Right atrium auricular region (tissue), 2 donors: Measurements from ENCODE around the gene ODAD3. TPM values are rescaled to one million over a fixed set of nuclear protein-coding genes. Genes with fewer than 3 reads are reported as not detected.
"Not testable (repeated sequence)": the region's sequence is repeated elsewhere in the genome, so short reads cannot be mapped to it uniquely, and the experiment has no call there.

Experiments used
- DNase-seq: peaks from one replicate; pipeline ENCODE4 v3.0.0-alpha.2; 2019; ENCODE audit warnings: low spot score
- H3K27ac ChIP-seq, 2 donors: fragments of 200-600 bp; sonication (generic); 1 replicate in 1 of 2; 2 replicates in 1 of 2; pipeline ENCODE4 v1.5.1; 2016 to 2019
- H3K27me3 ChIP-seq, 2 donors: fragments of 200-600 bp; sonication (generic); one replicate each; pipeline versions ENCODE4 v1.5.1 to v1.6.0; 2017 to 2019
- H3K36me3 ChIP-seq: fragments of 200-600 bp; sonication (generic); one replicate; pipeline ENCODE4 v1.5.1; 2016
- H3K4me1 ChIP-seq, 2 donors: fragments of 200-600 bp; sonication (generic); one replicate each; pipeline versions ENCODE4 v1.5.1 to v1.6.0; 2017 to 2019
- H3K4me3 ChIP-seq, 2 donors: fragments of 200-600 bp; sonication (generic); 1 replicate in 1 of 2; 2 replicates in 1 of 2; pipeline ENCODE4 v1.5.1; 2017 to 2019; ENCODE audit warnings: mild to moderate bottlenecking in 1 of 2, moderate library complexity in 1 of 2
- H3K9me3 ChIP-seq, 2 donors: fragments of 200-600 bp; sonication (generic); one replicate each; pipeline ENCODE4 v1.5.1; 2019
- CTCF ChIP-seq, 2 donors: fragments of 200-600 bp; sonication (generic); IDR thresholded peaks; one replicate each; pipeline ENCODE4 v1.5.1; 2019; ENCODE audit warnings: antibody characterized with exemption in 2 of 2
- total RNA-seq, 2 donors: library from RNA; depleted of rRNA; stranded (reverse); fragments of >200 nt; gene quantifications; one replicate each; pipeline ENCODE4 v1.1.0, GENCODE V29; 2016

ODAD3 gene
- total RNA-seq, 2 donors from 2014 or later: 0.22 to 0.59 TPM

- Histone ChIP-seq H3K27me3 (no peaks in the 10 kb centered on the region), H3K27ac (no peak overlapping the region), H3K36me3 (no peaks in the 10 kb centered on the region), H3K9me3 (no peaks in the 10 kb centered on the region), H3K4me1 (peaks cover 0 to 2% of the 10 kb centered on the region in 2 donors), H3K4me3 (no peak overlapping the region)
- TF ChIP-seq CTCF (IDR thresholded peaks at IDR 0.05): no peak
- no peak for DNase-seq
Observed at GRCh38 chr19:11457115-11457514, 22.2 kb upstream of the ODAD3 start.

- H3K9me3 ChIP-seq: no peaks in the 10 kb centered on the region
- TF ChIP-seq CTCF (IDR thresholded peaks at IDR 0.05): no peak
- no peak for DNase-seq
- H3K27me3 ChIP-seq: no peaks in the 10 kb centered on the region
- no peaks in the 10 kb centered on the region for H3K36me3 ChIP-seq
- H3K4me3 ChIP-seq: no peak overlapping the region
- peaks cover 0 to 6% of the 10 kb centered on the region in 2 donors for H3K4me1 ChIP-seq
- H3K27ac ChIP-seq: no peak overlapping the region
Observed at GRCh38 chr19:11456659-11457058, 21.7 kb upstream of the ODAD3 start.

GRCh38 chr19:11455233-11455554, 20.3 kb upstream of the ODAD3 start:
- not testable (repeated sequence) for H3K36me3 ChIP-seq, H3K4me1 ChIP-seq, DNase-seq, H3K4me3 ChIP-seq, H3K27ac ChIP-seq, H3K27me3 ChIP-seq, H3K9me3 ChIP-seq

- no peaks in the 10 kb centered on the region for H3K27me3 ChIP-seq
- H3K27ac ChIP-seq: no peak overlapping the region
- TF ChIP-seq CTCF (IDR thresholded peaks at IDR 0.05): no peak
- no peaks in the 10 kb centered on the region for H3K9me3 ChIP-seq
- H3K36me3 ChIP-seq: peaks cover 6% of the 10 kb centered on the region
- peaks cover 0 to 8% of the 10 kb centered on the region in 2 donors for H3K4me1 ChIP-seq
- H3K4me3 ChIP-seq: no peak overlapping the region
- DNase-seq: no peak
Observed at GRCh38 chr19:11453468-11454341, 18.8 kb upstream of the ODAD3 start.

GRCh38 chr19:11452620-11453310, 17.8 kb upstream of the ODAD3 start:
- Histone ChIP-seq H3K36me3 (peaks cover 15% of the 10 kb centered on the region), H3K27me3 (no peaks in the 10 kb centered on the region), H3K4me1 (peaks cover 0 to 8% of the 10 kb centered on the region in 2 donors), H3K9me3 (no peaks in the 10 kb centered on the region), H3K27ac (no peak overlapping the region), H3K4me3 (no peak overlapping the region)
- TF ChIP-seq CTCF (IDR thresholded peaks at IDR 0.05): no peak
- no peak for DNase-seq

GRCh38 chr19:11451871-11452619, 17.1 kb upstream of the ODAD3 start:
- no peaks in the 10 kb centered on the region for H3K27me3 ChIP-seq
- peaks cover 23% of the 10 kb centered on the region for H3K36me3 ChIP-seq
- no peak for DNase-seq
- H3K9me3 ChIP-seq: no peaks in the 10 kb centered on the region
- no peak overlapping the region for H3K4me3 ChIP-seq
- no peak overlapping the region for H3K27ac ChIP-seq
- peaks cover 0 to 8% of the 10 kb centered on the region in 2 donors for H3K4me1 ChIP-seq
- no peak for TF ChIP-seq CTCF (IDR thresholded peaks at IDR 0.05)
